HG03095 (cell line): Measurements from ENCODE around the gene PRIMA1.

ENCODE experiments used
- ATAC-seq: cut with Tn5 transposase; IDR thresholded peaks from one replicate; pipeline ENCODE4 v1.9.1; 2021; ENCODE audit warnings: moderate library complexity; ENCODE audit not compliant: unreplicated experiment

Gene PRIMA1

GRCh38 chr14:93715279-93715927 is 72.9 kb downstream of the PRIMA1 start:
- no peak for ATAC-seq

GRCh38 chr14:93714605-93715004 is 73.7 kb downstream of the PRIMA1 start:
- ATAC-seq: no peak

- ATAC-seq: no peak
Measured at GRCh38 chr14:93713726-93714405, 74.4 kb downstream of the PRIMA1 start.

GRCh38 chr14:93712838-93713724 is 75.2 kb downstream of the PRIMA1 start:
- ATAC-seq: no peak

GRCh38 chr14:93712079-93712837 is 76.0 kb downstream of the PRIMA1 start:
- ATAC-seq: no peak

GRCh38 chr14:93709249-93709648 is 79.0 kb downstream of the PRIMA1 start:
- ATAC-seq: no peak

- no peak for ATAC-seq
Measured at GRCh38 chr14:93708800-93709199, 79.5 kb downstream of the PRIMA1 start.

- no peak for ATAC-seq
Measured at GRCh38 chr14:93708311-93708734, 80.0 kb downstream of the PRIMA1 start.

- ATAC-seq: no peak
Measured at GRCh38 chr14:93707475-93707874, 80.8 kb downstream of the PRIMA1 start.

- ATAC-seq: no peak
Measured at GRCh38 chr14:93706360-93706955, 81.8 kb downstream of the PRIMA1 start.

- no peak for ATAC-seq
Measured at GRCh38 chr14:93705513-93706156, 82.7 kb downstream of the PRIMA1 start.

GRCh38 chr14:93703941-93704340 is 84.3 kb downstream of the PRIMA1 start:
- no peak for ATAC-seq

GRCh38 chr14:93702946-93703345 is 85.3 kb downstream of the PRIMA1 start:
- ATAC-seq: no peak

GRCh38 chr14:93701562-93701961 is 86.7 kb downstream of the PRIMA1 start:
- no peak for ATAC-seq

- ATAC-seq: no peak
Measured at GRCh38 chr14:93700928-93701327, 87.4 kb downstream of the PRIMA1 start.

GRCh38 chr14:93693914-93694313 is 94.4 kb downstream of the PRIMA1 start:
- ATAC-seq: no peak

- no peak for ATAC-seq
Measured at GRCh38 chr14:93691042-93691780, 97.1 kb downstream of the PRIMA1 start.

GRCh38 chr14:93690146-93690545 is 98.1 kb downstream of the PRIMA1 start:
- no peak for ATAC-seq

GRCh38 chr14:93688820-93689219 is 99.5 kb downstream of the PRIMA1 start:
- no peak for ATAC-seq
